ENCODE measurements around the gene AHRR. TPM values are rescaled to one million over a fixed set of nuclear protein-coding genes. Genes with fewer than 3 reads are reported as not detected.

Gene AHRR
- total RNA-seq, 2 experiments from 2014 or later: 2.2 to 3.4 TPM

GRCh38 chr5:370311-370958 is 48.9 kb downstream of the AHRR start:
- CTCF ChIA-PET (ENCODE audit: unreplicated experiment): no interaction called here
- Histone ChIP-seq H3K9me2 (ENCODE audit: insufficient read depth, low read length) (no peaks in the 10 kb centered on the region), H3K9me3 (ENCODE audit: low read length) (no peaks in the 10 kb centered on the region), H3K79me2 (ENCODE audit: insufficient read depth, low read depth, low read length) (no peaks in the 10 kb centered on the region), H3K4me1 (ENCODE audit: insufficient read depth, low read length, poor library complexity, severe bottlenecking) (peaks cover 13% of the 10 kb centered on the region), H4K20me1 (ENCODE audit: insufficient read depth, low read length) (no peaks in the 10 kb centered on the region), H3K4me3 (ENCODE audit: low read depth, low read length, poor library complexity, severe bottlenecking) (no peak overlapping the region), H3K4me2 (ENCODE audit: low read length) (no peak overlapping the region), H2AFZ (ENCODE audit: low read length) (no peak overlapping the region), H3K27ac (ENCODE audit: low read depth, low read length, poor library complexity, severe bottlenecking) (no peak overlapping the region), H3K36me3 (ENCODE audit: insufficient read depth, low read length) (no peaks in the 10 kb centered on the region)
- POLR2A ChIA-PET: no interaction called here
- BruUV-seq (replicated peaks): no TSS peak
- TF ChIP-seq EZH2phosphoT487 (IDR thresholded peaks at IDR 0.05; ENCODE audit: borderline replicate concordance, low read depth, low read length): no peak
- TF ChIP-seq, protein P1, sequence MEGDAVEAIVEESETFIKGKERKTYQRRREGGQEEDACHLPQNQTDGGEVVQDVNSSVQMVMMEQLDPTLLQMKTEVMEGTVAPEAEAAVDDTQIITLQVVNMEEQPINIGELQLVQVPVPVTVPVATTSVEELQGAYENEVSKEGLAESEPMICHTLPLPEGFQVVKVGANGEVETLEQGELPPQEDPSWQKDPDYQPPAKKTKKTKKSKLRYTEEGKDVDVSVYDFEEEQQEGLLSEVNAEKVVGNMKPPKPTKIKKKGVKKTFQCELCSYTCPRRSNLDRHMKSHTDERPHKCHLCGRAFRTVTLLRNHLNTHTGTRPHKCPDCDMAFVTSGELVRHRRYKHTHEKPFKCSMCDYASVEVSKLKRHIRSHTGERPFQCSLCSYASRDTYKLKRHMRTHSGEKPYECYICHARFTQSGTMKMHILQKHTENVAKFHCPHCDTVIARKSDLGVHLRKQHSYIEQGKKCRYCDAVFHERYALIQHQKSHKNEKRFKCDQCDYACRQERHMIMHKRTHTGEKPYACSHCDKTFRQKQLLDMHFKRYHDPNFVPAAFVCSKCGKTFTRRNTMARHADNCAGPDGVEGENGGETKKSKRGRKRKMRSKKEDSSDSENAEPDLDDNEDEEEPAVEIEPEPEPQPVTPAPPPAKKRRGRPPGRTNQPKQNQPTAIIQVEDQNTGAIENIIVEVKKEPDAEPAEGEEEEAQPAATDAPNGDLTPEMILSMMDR (conservative IDR thresholded peaks at IDR 0.05; ENCODE audit: low read length): no peak
- intact Hi-C loops (cut with micrococcal nuclease; ENCODE audit: unreplicated experiment): no loop called here
- DNase-seq (ENCODE audit: low spot score): no peak

GRCh38 chr5:370959-371810 is 49.7 kb downstream of the AHRR start:
- POLR2A ChIA-PET: no interaction called here
- intact Hi-C loops (cut with micrococcal nuclease; ENCODE audit: unreplicated experiment): no loop called here
- Histone ChIP-seq H4K20me1 (ENCODE audit: insufficient read depth, low read length) (no peaks in the 10 kb centered on the region), H3K9me3 (ENCODE audit: low read length) (no peaks in the 10 kb centered on the region), H3K4me3 (ENCODE audit: low read depth, low read length, poor library complexity, severe bottlenecking) (no peak overlapping the region), H3K27ac (ENCODE audit: low read depth, low read length, poor library complexity, severe bottlenecking) (no peak overlapping the region), H3K79me2 (ENCODE audit: insufficient read depth, low read depth, low read length) (no peaks in the 10 kb centered on the region), H2AFZ (ENCODE audit: low read length) (no peak overlapping the region), H3K36me3 (ENCODE audit: insufficient read depth, low read length) (no peaks in the 10 kb centered on the region), H3K9me2 (ENCODE audit: insufficient read depth, low read length) (no peaks in the 10 kb centered on the region), H3K4me2 (ENCODE audit: low read length) (no peak overlapping the region), H3K4me1 (ENCODE audit: insufficient read depth, low read length, poor library complexity, severe bottlenecking) (peaks cover 13% of the 10 kb centered on the region)
- no peak for TF ChIP-seq EZH2phosphoT487 (IDR thresholded peaks at IDR 0.05; ENCODE audit: borderline replicate concordance, low read depth, low read length)
- TF ChIP-seq, protein P1 (conservative IDR thresholded peaks at IDR 0.05; ENCODE audit: low read length): no peak
- DNase-seq (ENCODE audit: low spot score): no peak
- CTCF ChIA-PET (ENCODE audit: unreplicated experiment): no interaction called here
- BruUV-seq (replicated peaks): no TSS peak

All from OCI-LY7 (cell line).